Spleen (tissue), 7 donors: ENCODE results near the gene MRPS17.

ENCODE experiments used
- POLR2A ChIP-seq, 3 donors: fragments of 450-650 bp; IDR thresholded peaks; one replicate each; pipeline ENCODE4 v1.5.1; 2017; ENCODE audit warnings: antibody characterized with exemption in 3 of 3, mild to moderate bottlenecking in 1 of 3
- POLR2AphosphoS5 ChIP-seq, 3 donors: sonication (generic); formaldehyde crosslinking; IDR thresholded peaks; one replicate each; pipeline ENCODE4 v1.5.1; 2017; ENCODE audit warnings: antibody characterized with exemption in 3 of 3
- TF ChIP-seq, protein P1 (sequence below), 11 experiments: fragments of 200-600 bp in 7 of 11; fragments of 450-650 bp in 4 of 11; sonication (generic) in 4 of 11; IDR thresholded peaks in 8 of 11; conservative IDR thresholded peaks in 3 of 11; 1 replicate in 7 of 11; 2 replicates in 4 of 11; pipeline versions ENCODE4 v1.4.0 to v1.8.0; 2016 to 2021; ENCODE audit warnings: antibody characterized with exemption in 11 of 11, inconsistent platforms in 4 of 11, mild to moderate bottlenecking in 1 of 11
- donor health status: DM: no; HTN: no; CAD: no; lungs with moderate emphysema.
- donor health status: DM: no; HTN: no; CAD: no.
- donor health status: DM: no; HTN: no; CAD: no.

DNA sequence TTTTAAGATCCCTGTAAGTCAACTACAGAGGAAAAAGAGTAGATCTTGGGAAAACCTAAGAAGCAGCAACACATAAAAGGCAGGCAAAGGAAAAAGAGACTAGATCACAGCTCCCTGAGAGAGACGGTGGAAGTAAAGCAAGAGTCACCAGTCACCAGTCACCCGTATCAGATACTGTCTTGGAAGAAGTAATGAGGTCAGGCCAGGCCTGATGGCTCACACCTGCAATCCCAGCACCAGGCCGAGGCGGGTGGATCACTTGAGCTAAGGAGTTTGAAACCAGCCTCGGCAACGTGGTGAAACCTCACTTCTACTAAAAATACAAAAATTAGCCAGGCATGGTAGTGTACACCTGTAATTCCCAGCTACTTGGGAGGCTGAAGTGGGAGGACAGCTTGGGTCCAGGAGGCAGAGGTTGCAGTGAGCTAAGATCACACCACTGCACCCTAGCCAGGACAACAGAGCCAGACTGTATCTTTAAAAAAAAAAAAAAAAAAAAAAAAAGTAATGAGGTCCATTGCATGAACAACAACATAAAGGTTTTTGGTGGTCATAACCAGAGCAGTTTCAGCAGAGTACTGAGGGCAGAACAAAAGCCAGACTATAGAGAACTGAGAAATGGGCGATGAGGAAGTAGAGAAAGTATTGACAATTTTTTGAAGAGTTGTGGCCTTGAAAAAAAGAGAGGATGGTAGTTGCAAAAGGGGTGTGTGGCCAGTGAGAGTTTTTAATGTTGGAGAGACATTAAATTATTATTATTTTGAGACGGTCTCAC lies 47.5 kb upstream of the MRPS17 start:
- TF ChIP-seq POLR2AphosphoS5 (IDR thresholded peaks at IDR 0.05) (no peak), POLR2A (IDR thresholded peaks at IDR 0.05) (no peak)
- TF ChIP-seq, protein P1, sequence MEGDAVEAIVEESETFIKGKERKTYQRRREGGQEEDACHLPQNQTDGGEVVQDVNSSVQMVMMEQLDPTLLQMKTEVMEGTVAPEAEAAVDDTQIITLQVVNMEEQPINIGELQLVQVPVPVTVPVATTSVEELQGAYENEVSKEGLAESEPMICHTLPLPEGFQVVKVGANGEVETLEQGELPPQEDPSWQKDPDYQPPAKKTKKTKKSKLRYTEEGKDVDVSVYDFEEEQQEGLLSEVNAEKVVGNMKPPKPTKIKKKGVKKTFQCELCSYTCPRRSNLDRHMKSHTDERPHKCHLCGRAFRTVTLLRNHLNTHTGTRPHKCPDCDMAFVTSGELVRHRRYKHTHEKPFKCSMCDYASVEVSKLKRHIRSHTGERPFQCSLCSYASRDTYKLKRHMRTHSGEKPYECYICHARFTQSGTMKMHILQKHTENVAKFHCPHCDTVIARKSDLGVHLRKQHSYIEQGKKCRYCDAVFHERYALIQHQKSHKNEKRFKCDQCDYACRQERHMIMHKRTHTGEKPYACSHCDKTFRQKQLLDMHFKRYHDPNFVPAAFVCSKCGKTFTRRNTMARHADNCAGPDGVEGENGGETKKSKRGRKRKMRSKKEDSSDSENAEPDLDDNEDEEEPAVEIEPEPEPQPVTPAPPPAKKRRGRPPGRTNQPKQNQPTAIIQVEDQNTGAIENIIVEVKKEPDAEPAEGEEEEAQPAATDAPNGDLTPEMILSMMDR (IDR thresholded peaks at IDR 0.05 in 8 of 11, conservative IDR thresholded peaks at IDR 0.05 in 3 of 11), result no peak
